ENCODE measurements around the gene FRAS1. TPM values are rescaled to one million over a fixed set of nuclear protein-coding genes. Genes with fewer than 3 reads are reported as not detected.

Gene FRAS1
- total RNA-seq, 4 donors from 2014 or later: 1.0 to 32.5 (median 3.3) TPM

- no peaks in the 10 kb centered on the region for H3K9me3 ChIP-seq
- H3K27ac ChIP-seq: no peak overlapping the region
- no peaks in the 10 kb centered on the region for H3K27me3 ChIP-seq
- no peaks in the 10 kb centered on the region for H3K36me3 ChIP-seq
- DNase-seq: no peak
- H3K4me3 ChIP-seq: no peak overlapping the region
- H3K4me1 ChIP-seq: no peaks in the 10 kb centered on the region
- TF ChIP-seq CTCF (IDR thresholded peaks at IDR 0.05) (no peak), POLR2A (IDR thresholded peaks at IDR 0.05) (no peak)
- intact Hi-C loops (cut with DNase I; ENCODE audit: low total_unique reads): no loop called here
Observed at GRCh38 chr4:78156520-78156919, 99.4 kb downstream of the FRAS1 start.

GRCh38 chr4:78162342-78162741, 105.2 kb downstream of the FRAS1 start:
- no peak overlapping the region for H3K4me3 ChIP-seq
- no peak for DNase-seq
- no peaks in the 10 kb centered on the region for H3K36me3 ChIP-seq
- no peaks in the 10 kb centered on the region for H3K27me3 ChIP-seq
- H3K9me3 ChIP-seq: no peaks in the 10 kb centered on the region
- H3K4me1 ChIP-seq: no peaks in the 10 kb centered on the region
- intact Hi-C loops (cut with DNase I; ENCODE audit: low total_unique reads): no loop called here
- TF ChIP-seq POLR2A (IDR thresholded peaks at IDR 0.05): no peak
- TF ChIP-seq CTCF (IDR thresholded peaks at IDR 0.05): no peak
- H3K27ac ChIP-seq: no peak overlapping the region

GRCh38 chr4:78162821-78163220, 105.7 kb downstream of the FRAS1 start:
- DNase-seq: no peak
- Histone ChIP-seq H3K27me3 (no peaks in the 10 kb centered on the region), H3K4me3 (no peak overlapping the region), H3K36me3 (no peaks in the 10 kb centered on the region), H3K4me1 (no peaks in the 10 kb centered on the region), H3K9me3 (no peaks in the 10 kb centered on the region), H3K27ac (no peak overlapping the region)
- no peak for TF ChIP-seq POLR2A (IDR thresholded peaks at IDR 0.05)
- intact Hi-C loops (cut with DNase I; ENCODE audit: low total_unique reads): no loop called here

GRCh38 chr4:78165758-78166157, 108.6 kb downstream of the FRAS1 start:
- TF ChIP-seq CTCF (IDR thresholded peaks at IDR 0.05) (no peak), POLR2A (IDR thresholded peaks at IDR 0.05) (no peak)
- intact Hi-C loops (cut with DNase I; ENCODE audit: low total_unique reads): no loop called here
- H3K36me3 ChIP-seq: no peaks in the 10 kb centered on the region

GRCh38 chr4:78166622-78167021, 109.5 kb downstream of the FRAS1 start:
- TF ChIP-seq POLR2A (IDR thresholded peaks at IDR 0.05): no peak
- no peak for TF ChIP-seq CTCF (IDR thresholded peaks at IDR 0.05)
- Histone ChIP-seq H3K36me3 (no peaks in the 10 kb centered on the region), H3K27ac (no peak overlapping the region), H3K9me3 (no peaks in the 10 kb centered on the region), H3K4me1 (no peaks in the 10 kb centered on the region), H3K27me3 (no peaks in the 10 kb centered on the region), H3K4me3 (no peak overlapping the region)
- no peak for DNase-seq
- intact Hi-C loops (cut with DNase I; ENCODE audit: low total_unique reads): no loop called here

More at GRCh38 chr4:78165758-78166157, 108.6 kb downstream of the FRAS1 start:
- no peak overlapping the region for H3K27ac ChIP-seq
- DNase-seq: no peak
- H3K4me1 ChIP-seq: no peaks in the 10 kb centered on the region
- H3K4me3 ChIP-seq: no peak overlapping the region
- no peaks in the 10 kb centered on the region for H3K9me3 ChIP-seq
- no peaks in the 10 kb centered on the region for H3K27me3 ChIP-seq

- Histone ChIP-seq H3K4me1 (no peaks in the 10 kb centered on the region), H3K36me3 (no peaks in the 10 kb centered on the region), H3K9me3 (no peaks in the 10 kb centered on the region), H3K27me3 (no peaks in the 10 kb centered on the region), H3K27ac (no peak overlapping the region), H3K4me3 (no peak overlapping the region)
- DNase-seq: no peak
- intact Hi-C loops (cut with DNase I; ENCODE audit: low total_unique reads): no loop called here
- no peak for TF ChIP-seq POLR2A (IDR thresholded peaks at IDR 0.05)
- TF ChIP-seq CTCF (IDR thresholded peaks at IDR 0.05): no peak
Observed at GRCh38 chr4:78167510-78167909, 110.4 kb downstream of the FRAS1 start.

Measured in uterus (tissue), 4 donors.